Panc1 (cell line): ENCODE measurements around the gene NKG7. TPM values are rescaled to one million over a fixed set of nuclear protein-coding genes. Genes with fewer than 3 reads are reported as not detected.

Experiments
- ATAC-seq: fragments of 200-7000 bp; cut with Tn5 transposase; 2 replicates; pipeline ENCODE4 v1.9.1; 2020; ENCODE audit warnings: mild to moderate bottlenecking, moderate library complexity
- BruUV-seq: library from RNA; stranded (reverse); fragments of 400-500 nt; replicated peaks from 2 replicates; lab custom pipeline; 2021; lab: Mats Ljungman, UMichigan
- CTCF ChIA-PET: fragments of 300-600 bp; sonication (Branson Sonifier 250); formaldehyde crosslinking; loops from one replicate; lab custom pipeline; 2022; ENCODE audit warnings: antibody characterized with exemption; lab: Charles Lee
- POLR2A ChIA-PET: fragments of 300-600 bp; sonication (Branson Sonifier 250); formaldehyde crosslinking; loops from one replicate; lab custom pipeline; 2022; ENCODE audit warnings: antibody characterized with exemption; lab: Charles Lee
- DNase-seq: peaks from one replicate; pipeline ENCODE4 v3.0.0-alpha.2; 2010; ENCODE audit warnings: low read depth, low spot score
- H3K27ac ChIP-seq: 2 replicates; pipeline ENCODE4 v1.5.1; 2011; ENCODE audit warnings: mild to moderate bottlenecking, low read length, inconsistent platforms
- H3K27me3 ChIP-seq: fragments of 200-500 bp; sonication (Bioruptor generic); 2 replicates; pipeline ENCODE4 v1.6.0; 2014; ENCODE audit warnings: low read length, inconsistent platforms; ENCODE audit not compliant: control insufficient read depth, insufficient read depth
- H3K36me3 ChIP-seq: fragments of 200-500 bp; sonication (Bioruptor generic); 2 replicates; pipeline ENCODE4 v1.5.1; 2014; ENCODE audit warnings: inconsistent platforms, mild to moderate bottlenecking, low read length, moderate library complexity; ENCODE audit not compliant: control insufficient read depth, insufficient read depth
- H3K4me1 ChIP-seq: 2 replicates; pipeline ENCODE4 v1.5.1; 2011; ENCODE audit warnings: inconsistent platforms, mild to moderate bottlenecking, low read length, moderate library complexity; ENCODE audit not compliant: control insufficient read depth, insufficient read depth
- H3K4me3 ChIP-seq, 2 experiments: 2 replicates each; pipeline ENCODE4 v1.5.1; 2011 to 2012; ENCODE audit warnings: low read depth in 2 of 2, low read length in 2 of 2, mild to moderate bottlenecking in 2 of 2, inconsistent platforms in 1 of 2, moderate library complexity in 1 of 2
- H3K9me3 ChIP-seq: fragments of 200-500 bp; sonication (Bioruptor generic); 2 replicates; pipeline ENCODE4 v1.5.1; 2014; ENCODE audit warnings: low read depth, mild to moderate bottlenecking, inconsistent platforms, low read length, moderate library complexity; ENCODE audit not compliant: control insufficient read depth, insufficient read depth
- CTCF ChIP-seq: fragments of 450-650 bp; IDR thresholded peaks from 2 replicates; pipeline ENCODE4 v1.5.1; 2017; ENCODE audit warnings: mild to moderate bottlenecking
- POLR2AphosphoS5 ChIP-seq: IDR thresholded peaks from 2 replicates; pipeline ENCODE4 v1.6.1; 2012; ENCODE audit warnings: mild to moderate bottlenecking, low read depth, low read length, moderate library complexity
- REST ChIP-seq, 2 experiments: IDR thresholded peaks; 2 replicates each; pipeline ENCODE4 v1.6.1; 2011 to 2012; ENCODE audit warnings: low read depth in 2 of 2, control low read depth in 1 of 2, low read length in 1 of 2, mild to moderate bottlenecking in 1 of 2, moderate library complexity in 1 of 2; ENCODE audit not compliant: insufficient read depth in 1 of 2
- SIN3A ChIP-seq: IDR thresholded peaks from 2 replicates; pipeline ENCODE4 v1.6.1; 2012; ENCODE audit warnings: low read depth, mild to moderate bottlenecking, low read length, moderate library complexity, borderline replicate concordance; ENCODE audit not compliant: insufficient read depth
- TCF7L2 ChIP-seq: IDR thresholded peaks from 2 replicates; pipeline ENCODE4 v1.6.1; 2011; ENCODE audit warnings: mild to moderate bottlenecking, low read depth, low read length, inconsistent platforms
- in situ Hi-C: cut with HindIII; loops from 2 replicates; pipeline ENCODE4 v1.10.0; 2016; ENCODE audit warnings: low sequenced_read_pairs, low pct_unique_long_range_greater_than_20kb
- intact Hi-C: fragments of 100-400 bp; cut with micrococcal nuclease; formaldehyde crosslinking; loops from one replicate; pipeline ENCODE4 v1.10.0; 2022; ENCODE audit not compliant: unreplicated experiment
- total RNA-seq: library from RNA; stranded (reverse); gene quantifications from one replicate; pipeline ENCODE4 v1.2.1, GENCODE V29; 2021; ENCODE audit not compliant: unreplicated experiment

NKG7 gene
- total RNA-seq, 1 experiment from 2014 or later: 0.23 TPM

- TF ChIP-seq REST (IDR thresholded peaks at IDR 0.05; ENCODE audit: insufficient read depth in 1 of 2, low read depth in 2 of 2, low read length in 1 of 2): no peak
- BruUV-seq: no TSS peak
- Histone ChIP-seq H3K36me3 (peaks cover 3% of the 10 kb centered on the region; the same call in 1 of the 2 replicates), H3K9me3 (no peaks in the 10 kb centered on the region), H3K27ac (no peak overlapping the region), H3K4me1 (0 out of 2 replicates have a peak, but pooled peaks cover 4% of the 10 kb centered on the region), H3K4me3 (no peak overlapping the region), H3K27me3 (no peaks in the 10 kb centered on the region)
- CTCF ChIA-PET: no interaction called here
- ATAC-seq (no peak), DNase-seq (no peak)
- POLR2A ChIA-PET: no interaction called here
- intact Hi-C loops (no loop called here), in situ Hi-C loops (no loop called here)
Measured at GRCh38 chr19:51371186-51371690, 1.2 kb downstream of the NKG7 start.

GRCh38 chr19:51370230-51370629, 2.2 kb downstream of the NKG7 start:
- Histone ChIP-seq H3K27me3 (no peaks in the 10 kb centered on the region), H3K27ac (no peak overlapping the region), H3K4me3 (no peak overlapping the region), H3K9me3 (no peaks in the 10 kb centered on the region), H3K36me3 (peaks cover 8% of the 10 kb centered on the region; the same call in 1 of the 2 replicates), H3K4me1 (peaks cover 4% of the 10 kb centered on the region; the same call in 1 of the 2 replicates)
- no TSS peak for BruUV-seq
- intact Hi-C loops (no loop called here), in situ Hi-C loops (no loop called here)
- TF ChIP-seq CTCF (no peak), TCF7L2 (no peak), POLR2AphosphoS5 (no peak), SIN3A (no peak), REST (IDR thresholded peaks at IDR 0.05; ENCODE audit: insufficient read depth in 1 of 2, low read depth in 2 of 2, low read length in 1 of 2) (no peak)
- ATAC-seq (no peak), DNase-seq (no peak)
- ChIA-PET CTCF (no interaction called here), POLR2A (interaction anchor here (0.5 kb wide), 1 partner anchor 319 kb away, joined by 7 read pairs; no protein-coding TSS in a partner anchor)
